ENCODE data around the gene DPP7.

Gene DPP7

DNA sequence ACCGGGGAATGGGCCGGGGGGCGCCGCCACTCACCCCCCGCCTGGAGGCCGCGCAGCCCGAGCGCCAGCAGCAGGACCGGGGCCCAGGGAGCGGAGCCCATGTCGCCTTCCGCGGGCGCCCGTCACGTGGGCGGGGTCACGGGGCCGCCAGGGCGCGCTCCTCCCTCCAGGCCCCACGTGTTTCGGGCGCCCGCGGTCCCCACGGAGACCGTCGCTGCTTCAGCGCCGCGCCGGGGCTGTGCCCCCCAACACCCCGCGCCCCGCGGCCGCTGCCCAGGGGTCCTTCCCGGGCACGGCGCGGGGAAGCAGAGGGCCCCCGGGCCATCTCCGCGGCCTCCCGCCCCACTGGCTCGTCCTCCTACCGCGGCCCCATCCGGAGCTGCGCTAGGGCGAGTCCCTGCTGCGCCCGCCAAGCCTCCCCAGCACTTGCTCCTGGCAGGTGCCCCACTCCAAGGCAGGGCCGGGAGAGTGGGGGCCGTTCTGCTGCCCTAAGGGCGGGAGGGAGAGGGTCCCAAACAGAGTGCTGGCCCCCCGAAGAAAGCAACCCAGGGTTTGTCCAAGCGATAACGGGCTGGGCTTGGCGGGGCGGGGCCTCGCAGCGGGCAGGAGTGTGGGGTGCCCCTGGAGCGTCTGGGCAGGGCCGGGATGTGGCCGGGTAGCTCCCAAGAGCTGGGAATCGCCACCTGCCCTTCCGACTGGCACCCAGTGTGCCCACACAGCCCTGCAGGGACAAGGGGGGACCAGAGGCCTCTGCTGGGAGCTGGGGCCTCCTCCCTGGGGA lies at the start of gene DPP7:
Gene DPP7, minus strand, starts transcription at position 121 of the 781 bp plus-strand sequence. Its CDS starts 20 bp downstream, at position 101.
- peak within 1 kb of the TSS; percentile 51 to 80 (median 72) for H3K4me3 ChIP-seq
- peak within 1 kb of the TSS; percentile 93 to 98 (median 96) for H3K4me2 ChIP-seq
- TF ChIP-seq Cebpa-rat (IDR thresholded peaks at IDR 0.05): no peak
- H3K27me3 ChIP-seq: no peaks in the 10 kb centered on the region
- peaks cover 17 to 65% (median 63%) of the 10 kb centered on the region in 10 experiments for H3K4me1 ChIP-seq
- H3K27ac ChIP-seq: peak within 1 kb of the TSS; percentile 66 to 86 (median 79); a peak in 21 of 22 replicates
- peaks cover 34 to 37% (median 35%) of the 10 kb centered on the region in 11 experiments for H3K36me3 ChIP-seq
- peak within 1 kb of the TSS; percentile 78 to 89 (median 83) for H3K9ac ChIP-seq
- peaks cover 27 to 38% (median 32%) of the 10 kb centered on the region in 11 experiments; a peak in 21 of 22 replicates for H4K20me1 ChIP-seq
- no peaks in the 10 kb centered on the region for H3K9me3 ChIP-seq (replicated peaks in 1 of 11)

DNA sequence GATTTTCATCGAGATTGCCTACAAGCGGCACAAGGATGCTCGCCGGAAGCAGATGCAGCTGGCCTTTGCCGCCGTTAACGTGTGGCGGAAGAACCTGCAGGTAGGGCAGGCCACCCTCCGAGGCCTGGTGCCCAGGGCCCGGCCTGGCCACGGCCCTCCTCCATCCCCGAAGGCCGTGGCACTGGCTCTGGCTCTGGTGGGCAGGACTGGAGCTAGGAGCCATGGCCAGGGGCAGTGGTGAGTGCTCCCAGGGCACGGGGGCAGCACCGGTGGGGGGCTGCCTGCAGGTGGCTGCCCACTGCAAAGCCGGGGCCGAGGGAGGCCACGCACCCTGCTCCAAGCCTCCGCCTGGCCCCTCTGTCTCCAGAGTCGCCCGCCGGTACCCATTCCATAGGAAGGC lies 49.3 kb upstream of the DPP7 start:
- H3K36me3 ChIP-seq: peaks cover 0 to 11% (median 0%) of the 10 kb centered on the region in 11 experiments; a peak in 2 of 22 replicates
- peaks cover 0 to 58% (median 24%) of the 10 kb centered on the region in 11 experiments; a peak in 15 of 22 replicates for H4K20me1 ChIP-seq
- peaks cover 0 to 50% (median 18%) of the 10 kb centered on the region in 11 experiments; a peak in 15 of 22 replicates for H3K27me3 ChIP-seq
- H3K4me1 ChIP-seq: peaks cover 7 to 66% (median 55%) of the 10 kb centered on the region in 10 experiments
- H3K27ac ChIP-seq: no peak overlapping the region
- no peak overlapping the region for H3K4me3 ChIP-seq
- H3K9ac ChIP-seq: no peak overlapping the region
- H3K9me3 ChIP-seq (replicated peaks in 1 of 11): no peaks in the 10 kb centered on the region
- TF ChIP-seq Cebpa-rat (IDR thresholded peaks at IDR 0.05): no peak
- 0 out of 22 replicates have a peak overlapping the region, but pooled peaks of 1 of the 11 experiments have one; percentile 16 for H3K4me2 ChIP-seq

DNA sequence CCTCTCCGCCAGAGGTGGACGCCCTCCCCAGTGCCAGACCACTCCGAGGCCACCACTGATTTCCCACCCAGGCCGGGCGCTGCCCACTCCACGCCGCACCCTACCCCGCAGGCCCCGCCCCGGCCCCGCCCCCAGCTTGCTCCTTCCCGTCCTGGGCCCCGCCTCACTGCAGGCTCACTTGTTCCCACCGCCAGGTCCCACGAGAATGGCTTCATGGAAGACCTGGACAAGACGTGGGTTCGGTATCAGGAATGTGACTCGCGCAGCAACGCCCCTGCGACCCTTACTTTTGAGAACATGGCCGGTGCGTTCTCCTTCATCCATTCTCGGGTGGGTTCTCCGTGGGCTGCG lies 48.8 kb upstream of the DPP7 start:
- H3K4me1 ChIP-seq: peaks cover 11 to 67% (median 56%) of the 10 kb centered on the region in 10 experiments
- TF ChIP-seq Cebpa-rat (IDR thresholded peaks at IDR 0.05): no peak

DNA sequence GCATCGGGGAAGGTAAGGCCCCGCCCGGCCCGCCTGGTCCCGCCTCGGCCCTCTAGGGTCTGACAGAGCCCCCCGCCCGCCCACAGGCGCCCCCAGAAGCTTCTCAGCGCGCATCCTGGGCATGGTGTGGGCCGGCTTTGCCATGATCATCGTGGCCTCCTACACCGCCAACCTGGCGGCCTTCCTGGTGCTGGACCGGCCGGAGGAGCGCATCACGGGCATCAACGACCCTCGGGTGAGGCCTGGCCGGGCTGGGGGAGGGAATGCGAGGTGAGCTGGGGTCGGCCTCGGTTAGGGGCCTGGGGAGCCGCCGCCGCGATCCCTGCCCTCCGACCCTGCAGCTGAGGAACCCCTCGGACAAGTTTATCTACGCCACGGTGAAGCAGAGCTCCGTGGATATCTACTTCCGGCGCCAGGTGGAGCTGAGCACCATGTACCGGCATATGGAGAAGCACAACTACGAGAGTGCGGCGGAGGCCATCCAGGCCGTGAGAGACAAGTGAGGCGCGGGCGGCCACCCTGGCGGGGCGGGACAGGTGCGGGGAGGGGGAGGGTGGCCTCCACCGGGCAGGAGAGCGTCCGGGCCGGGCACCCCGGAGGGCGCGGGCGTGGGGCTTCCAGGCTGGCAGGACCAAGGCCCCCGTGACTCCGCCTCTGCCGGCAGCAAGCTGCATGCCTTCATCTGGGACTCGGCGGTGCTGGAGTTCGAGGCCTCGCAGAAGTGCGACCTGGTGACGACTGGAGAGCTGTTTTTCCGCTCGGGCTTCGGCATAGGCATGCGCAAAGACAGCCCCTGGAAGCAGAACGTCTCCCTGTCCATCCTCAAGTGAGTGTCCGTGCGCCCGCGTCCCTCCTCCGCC lies 48.2 kb upstream of the DPP7 start:
- Histone ChIP-seq H3K9ac (no peak overlapping the region), H3K27me3 (peaks cover 0 to 40% (median 18%) of the 10 kb centered on the region in 11 experiments; a peak in 15 of 22 replicates), H3K4me2 (no peak overlapping the region), H3K27ac (no peak overlapping the region), H4K20me1 (peaks cover 0 to 55% (median 24%) of the 10 kb centered on the region in 11 experiments; a peak in 15 of 22 replicates), H3K36me3 (peaks cover 0 to 11% (median 0%) of the 10 kb centered on the region in 11 experiments; a peak in 2 of 22 replicates), H3K9me3 (replicated peaks in 1 of 11) (no peaks in the 10 kb centered on the region), H3K4me3 (no peak overlapping the region), H3K4me1 (peaks cover 6 to 68% (median 57%) of the 10 kb centered on the region in 10 experiments)
- TF ChIP-seq Cebpa-rat (IDR thresholded peaks at IDR 0.05): no peak

More for the DNA sequence above, 48.8 kb upstream of the DPP7 start:
- no peak overlapping the region for H3K4me2 ChIP-seq
- H3K4me3 ChIP-seq: no peak overlapping the region
- no peak overlapping the region for H3K27ac ChIP-seq
- H4K20me1 ChIP-seq: peaks cover 0 to 55% (median 24%) of the 10 kb centered on the region in 11 experiments; a peak in 15 of 22 replicates
- H3K9ac ChIP-seq: no peak overlapping the region
- peaks cover 0 to 11% (median 0%) of the 10 kb centered on the region in 11 experiments; a peak in 2 of 22 replicates for H3K36me3 ChIP-seq
- H3K27me3 ChIP-seq: peaks cover 0 to 46% (median 18%) of the 10 kb centered on the region in 11 experiments; a peak in 15 of 22 replicates
- H3K9me3 ChIP-seq (replicated peaks in 1 of 11): no peaks in the 10 kb centered on the region

DNA sequence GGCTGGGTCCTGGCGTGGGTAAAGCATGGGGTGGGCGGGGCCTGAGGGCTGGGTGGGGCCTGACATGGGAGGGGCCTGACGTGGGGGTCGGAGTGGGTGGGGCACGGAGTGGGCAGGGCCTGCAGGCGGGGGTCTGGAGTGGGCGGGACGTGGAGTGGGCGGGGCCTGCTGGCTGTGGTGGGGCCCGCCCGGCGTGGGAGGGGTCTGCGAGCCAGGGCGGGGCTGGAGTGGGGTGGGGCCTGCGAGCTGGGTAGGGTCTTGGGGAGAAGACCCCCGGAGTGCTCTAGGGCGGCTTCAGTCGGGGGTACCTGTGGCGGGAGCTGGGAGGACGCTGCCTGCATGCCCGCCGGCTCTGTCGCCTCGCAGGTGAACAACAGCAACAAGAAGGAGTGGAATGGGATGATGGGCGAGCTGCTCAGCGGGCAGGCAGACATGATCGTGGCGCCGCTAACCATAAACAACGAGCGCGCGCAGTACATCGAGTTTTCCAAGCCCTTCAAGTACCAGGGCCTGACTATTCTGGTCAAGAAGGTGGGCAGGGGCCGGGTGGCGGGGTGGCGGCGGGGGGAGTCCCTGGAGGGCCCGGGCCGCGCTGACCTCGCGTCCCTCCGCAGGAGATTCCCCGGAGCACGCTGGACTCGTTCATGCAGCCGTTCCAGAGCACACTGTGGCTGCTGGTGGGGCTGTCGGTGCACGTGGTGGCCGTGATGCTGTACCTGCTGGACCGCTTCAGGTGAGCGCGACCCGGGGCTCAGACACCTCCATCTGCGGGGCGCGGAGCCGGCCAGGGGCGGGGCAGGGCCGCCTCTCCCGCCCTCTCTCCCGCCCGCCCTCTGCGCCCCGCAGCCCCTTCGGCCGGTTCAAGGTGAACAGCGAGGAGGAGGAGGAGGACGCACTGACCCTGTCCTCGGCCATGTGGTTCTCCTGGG lies 47.3 kb upstream of the DPP7 start:
- TF ChIP-seq Cebpa-rat (IDR thresholded peaks at IDR 0.05): no peak
- H4K20me1 ChIP-seq: peaks cover 0 to 50% (median 21%) of the 10 kb centered on the region in 11 experiments; a peak in 15 of 22 replicates
- H3K9ac ChIP-seq: no peak overlapping the region
- no peaks in the 10 kb centered on the region for H3K9me3 ChIP-seq (replicated peaks in 1 of 11)
- peaks cover 6 to 66% (median 54%) of the 10 kb centered on the region in 10 experiments for H3K4me1 ChIP-seq
- H3K4me3 ChIP-seq: no peak overlapping the region
- H3K4me2 ChIP-seq: no peak overlapping the region
- H3K27ac ChIP-seq: no peak overlapping the region
- peaks cover 0 to 30% (median 11%) of the 10 kb centered on the region in 11 experiments; a peak in 15 of 22 replicates for H3K27me3 ChIP-seq
- peaks cover 0 to 11% (median 0%) of the 10 kb centered on the region in 11 experiments; a peak in 2 of 22 replicates for H3K36me3 ChIP-seq

DNA sequence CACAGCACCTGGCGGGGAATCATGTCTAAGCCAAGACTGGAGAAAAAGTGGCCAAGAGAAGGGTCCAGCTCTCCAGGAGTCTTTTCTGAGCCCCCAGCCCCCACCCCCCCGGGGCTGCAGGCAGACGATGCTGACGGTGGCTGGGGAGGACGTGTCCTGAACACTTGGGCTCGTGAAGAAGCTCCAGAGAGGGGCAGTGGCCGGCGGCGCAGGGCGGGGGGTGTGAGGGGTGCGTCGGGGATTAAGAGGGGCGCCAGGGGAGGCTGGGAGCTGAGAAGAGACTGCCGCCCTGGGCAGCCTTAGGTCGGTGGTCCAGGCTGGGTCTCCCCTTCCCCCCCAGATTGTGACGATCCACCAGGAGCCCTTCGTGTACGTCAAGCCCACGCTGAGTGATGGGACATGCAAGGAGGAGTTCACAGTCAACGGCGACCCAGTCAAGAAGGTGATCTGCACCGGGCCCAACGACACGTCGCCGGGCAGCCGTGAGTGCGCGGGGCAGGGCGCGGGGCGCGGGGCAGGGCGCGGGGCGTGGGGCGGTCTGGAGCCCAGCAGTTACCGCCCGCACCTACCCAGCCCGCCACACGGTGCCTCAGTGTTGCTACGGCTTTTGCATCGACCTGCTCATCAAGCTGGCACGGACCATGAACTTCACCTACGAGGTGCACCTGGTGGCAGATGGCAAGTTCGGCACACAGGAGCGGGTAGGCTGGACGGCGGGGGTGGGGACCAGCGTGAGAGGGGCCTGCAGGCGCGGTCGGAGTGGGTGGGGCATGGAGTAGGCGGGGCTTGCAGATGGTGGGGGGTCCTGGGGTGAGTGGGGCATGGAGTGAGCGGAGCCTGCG lies 46.4 kb upstream of the DPP7 start:
- H3K9ac ChIP-seq: no peak overlapping the region
- H3K27ac ChIP-seq: no peak overlapping the region
- peaks cover 0 to 41% (median 13%) of the 10 kb centered on the region in 11 experiments; a peak in 14 of 22 replicates for H4K20me1 ChIP-seq
- H3K27me3 ChIP-seq: peaks cover 0 to 22% (median 2%) of the 10 kb centered on the region in 11 experiments; a peak in 7 of 22 replicates
- H3K36me3 ChIP-seq: peaks cover 0 to 11% (median 0%) of the 10 kb centered on the region in 11 experiments; a peak in 2 of 22 replicates
- TF ChIP-seq Cebpa-rat (IDR thresholded peaks at IDR 0.05): no peak
- H3K4me2 ChIP-seq: no peak overlapping the region; a peak in 1 of 22 replicates
- peaks cover 6 to 57% (median 45%) of the 10 kb centered on the region in 10 experiments for H3K4me1 ChIP-seq
- no peaks in the 10 kb centered on the region for H3K9me3 ChIP-seq (replicated peaks in 1 of 11)
- H3K4me3 ChIP-seq: no peak overlapping the region

DNA sequence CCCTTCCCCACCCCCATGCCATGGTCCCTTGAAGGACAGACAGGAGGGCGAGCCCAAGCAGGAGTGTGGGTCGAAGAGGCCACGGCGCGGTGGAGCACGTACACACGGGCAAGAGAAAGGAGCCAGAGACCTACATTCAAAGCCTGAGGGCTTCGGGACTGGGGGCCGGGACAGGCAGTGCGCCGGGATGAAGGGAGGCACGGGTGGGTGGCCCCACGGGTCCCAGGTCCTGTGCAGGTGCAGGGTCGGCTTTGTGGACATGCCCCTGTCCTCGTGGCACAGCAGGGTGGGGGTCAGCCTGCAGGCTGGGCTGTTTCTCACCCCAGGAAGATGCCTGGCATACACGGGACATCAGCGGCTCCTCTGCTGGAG lies 45.5 kb upstream of the DPP7 start:
- peak overlapping the region in 8 of 11 experiments; percentile 20 to 97 (median 93); a peak in 13 of 22 replicates for H3K4me2 ChIP-seq
- no peaks in the 10 kb centered on the region for H3K9me3 ChIP-seq (replicated peaks in 1 of 11)
- H3K9ac ChIP-seq: no peak overlapping the region
- no peak overlapping the region for H3K27ac ChIP-seq
- no peak overlapping the region for H3K4me3 ChIP-seq
- H4K20me1 ChIP-seq: peaks cover 0 to 34% (median 6%) of the 10 kb centered on the region in 11 experiments; a peak in 8 of 22 replicates
- TF ChIP-seq Cebpa-rat (IDR thresholded peaks at IDR 0.05): no peak
- H3K36me3 ChIP-seq: peaks cover 0 to 11% (median 0%) of the 10 kb centered on the region in 11 experiments; a peak in 2 of 22 replicates
- peaks cover 0 to 17% (median 0%) of the 10 kb centered on the region in 11 experiments; a peak in 4 of 22 replicates for H3K27me3 ChIP-seq
- H3K4me1 ChIP-seq: peaks cover 6 to 51% (median 39%) of the 10 kb centered on the region in 10 experiments

All from BLaER1 treated with 17β-estradiol and CSF1 and Interleukin-3, amounts not matched to agents 10 nM and 100 nM (cell line).